ENCODE data around the gene ERC2.

Gene ERC2

GRCh38 chr3:55487381-55488241 lies 980.7 kb downstream of the ERC2 start:
- DNase-seq (ENCODE audit: low spot score): no peak

DNA sequence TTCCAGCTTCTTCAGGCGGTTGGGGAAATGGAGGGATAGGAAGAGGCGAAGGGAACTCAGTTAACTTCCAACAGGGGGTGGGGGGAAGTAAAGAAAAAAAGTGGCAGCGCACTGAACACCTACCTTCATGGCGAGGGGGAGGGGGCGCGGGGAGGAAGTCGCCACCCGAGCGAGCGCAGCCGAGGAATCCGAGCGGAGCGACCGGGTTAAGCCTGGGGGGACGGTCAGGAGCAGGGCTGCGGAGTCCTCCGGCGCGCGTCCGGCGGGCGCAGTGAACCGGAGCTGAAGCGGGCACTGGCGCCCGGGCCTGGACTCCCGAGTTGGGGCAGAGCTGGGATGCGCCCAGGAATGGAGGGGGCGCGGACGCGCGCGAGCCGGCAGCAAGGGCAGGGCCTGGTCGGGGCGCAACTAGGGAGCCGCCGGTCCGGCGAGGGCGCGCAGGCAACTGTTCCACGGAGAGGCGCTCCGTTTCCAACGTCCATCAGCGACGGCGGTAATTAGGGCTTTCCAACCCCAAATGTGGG lies 981.3 kb downstream of the ERC2 start, which contains the start of gene WNT5A:
Gene WNT5A, minus strand, starts transcription at position 450 of the 524 bp plus-strand sequence. Its CDS starts 321 bp downstream, at position 129.
- no peak for DNase-seq (ENCODE audit: low spot score)

GRCh38 chr3:55486101-55486856 lies 982.0 kb downstream of the ERC2 start:
- no peak for DNase-seq (ENCODE audit: low spot score)

- no peak for DNase-seq (ENCODE audit: low spot score)
These were observed 983.2 kb downstream of the ERC2 start for GRCh38 chr3:55484801-55485791.

GRCh38 chr3:55484191-55484689 lies 984.0 kb downstream of the ERC2 start:
- DNase-seq (ENCODE audit: low spot score): no peak

DNA sequence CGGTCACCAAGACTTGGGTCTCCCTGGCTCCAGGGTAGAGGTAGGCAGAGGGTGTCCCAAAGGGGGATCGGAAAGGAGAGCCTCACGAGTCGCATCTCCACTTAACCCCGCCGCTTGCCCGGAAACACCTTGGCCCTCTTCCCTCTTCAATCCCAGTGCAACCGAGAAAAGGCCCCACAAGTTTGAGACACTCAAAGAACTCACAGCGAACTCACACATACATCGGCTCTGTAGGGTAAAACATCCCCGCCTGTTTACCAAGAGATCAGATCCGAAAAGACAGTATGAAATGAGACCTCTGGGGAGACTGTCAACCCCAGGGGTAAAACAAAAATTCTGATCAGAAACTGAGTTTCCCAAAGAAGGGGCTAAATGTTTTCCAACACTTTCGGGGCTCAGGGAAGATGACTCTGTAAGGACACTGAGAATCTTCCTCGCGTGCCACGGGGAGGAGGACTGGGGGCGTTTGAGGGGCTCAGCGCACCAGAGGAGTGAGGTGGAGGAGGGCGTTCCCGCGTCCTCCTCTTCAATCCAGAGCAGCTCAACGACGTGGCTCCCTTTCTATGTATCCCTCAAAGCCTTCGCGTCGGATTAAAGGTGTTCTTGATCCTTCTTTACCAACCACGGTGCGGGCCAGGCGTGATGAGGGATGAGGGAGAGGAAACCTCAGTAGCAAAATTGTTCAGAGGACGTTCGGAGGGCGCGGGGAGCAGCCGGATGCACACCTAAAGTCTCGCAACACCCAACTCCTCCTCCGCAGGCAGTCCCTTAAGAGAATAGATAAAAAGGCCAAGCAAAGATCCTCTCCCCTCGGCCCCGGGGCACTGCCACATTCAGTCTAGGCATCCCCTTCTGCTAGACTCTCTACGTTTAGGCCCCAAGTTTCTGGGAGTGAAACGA lies 984.8 kb downstream of the ERC2 start:
- DNase-seq (ENCODE audit: low spot score): no peak

DNA sequence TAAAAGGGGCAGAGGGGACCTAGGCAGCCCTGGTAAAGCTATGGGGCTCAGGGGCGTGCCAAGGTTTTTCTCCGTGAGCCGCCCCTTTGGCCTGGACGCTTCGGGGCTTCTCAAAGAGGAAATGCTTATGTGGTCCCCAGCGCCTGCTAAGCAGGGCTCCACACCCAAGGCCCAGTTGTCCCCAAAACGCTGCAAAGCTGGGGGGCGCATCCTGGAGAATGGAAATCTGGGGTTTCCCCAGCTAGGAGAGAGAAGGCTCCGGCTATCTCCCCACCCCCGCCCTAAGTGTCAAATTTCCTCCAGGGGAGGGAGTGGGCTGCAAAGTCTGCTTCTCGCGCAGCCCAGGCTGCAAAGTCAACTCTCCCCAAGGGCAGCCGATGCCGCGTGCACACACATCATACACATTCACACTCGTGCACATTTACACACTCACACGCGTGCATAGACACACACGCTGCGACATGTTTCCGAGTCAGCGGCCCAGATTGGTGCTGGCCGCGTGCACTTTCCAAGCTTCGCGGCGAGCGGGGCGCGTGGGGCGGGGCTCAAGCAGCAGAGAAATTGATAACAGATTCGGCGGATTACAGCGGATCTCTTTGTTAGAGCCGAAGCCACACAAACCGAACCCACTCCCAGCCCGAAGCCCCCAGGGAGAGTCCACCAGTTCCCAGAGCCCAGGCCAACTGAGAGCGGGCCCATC lies 985.6 kb downstream of the ERC2 start:
- no peak for DNase-seq (ENCODE audit: low spot score)

- no peak for DNase-seq (ENCODE audit: low spot score)
These were observed 986.3 kb downstream of the ERC2 start for GRCh38 chr3:55481744-55482495.

DNA sequence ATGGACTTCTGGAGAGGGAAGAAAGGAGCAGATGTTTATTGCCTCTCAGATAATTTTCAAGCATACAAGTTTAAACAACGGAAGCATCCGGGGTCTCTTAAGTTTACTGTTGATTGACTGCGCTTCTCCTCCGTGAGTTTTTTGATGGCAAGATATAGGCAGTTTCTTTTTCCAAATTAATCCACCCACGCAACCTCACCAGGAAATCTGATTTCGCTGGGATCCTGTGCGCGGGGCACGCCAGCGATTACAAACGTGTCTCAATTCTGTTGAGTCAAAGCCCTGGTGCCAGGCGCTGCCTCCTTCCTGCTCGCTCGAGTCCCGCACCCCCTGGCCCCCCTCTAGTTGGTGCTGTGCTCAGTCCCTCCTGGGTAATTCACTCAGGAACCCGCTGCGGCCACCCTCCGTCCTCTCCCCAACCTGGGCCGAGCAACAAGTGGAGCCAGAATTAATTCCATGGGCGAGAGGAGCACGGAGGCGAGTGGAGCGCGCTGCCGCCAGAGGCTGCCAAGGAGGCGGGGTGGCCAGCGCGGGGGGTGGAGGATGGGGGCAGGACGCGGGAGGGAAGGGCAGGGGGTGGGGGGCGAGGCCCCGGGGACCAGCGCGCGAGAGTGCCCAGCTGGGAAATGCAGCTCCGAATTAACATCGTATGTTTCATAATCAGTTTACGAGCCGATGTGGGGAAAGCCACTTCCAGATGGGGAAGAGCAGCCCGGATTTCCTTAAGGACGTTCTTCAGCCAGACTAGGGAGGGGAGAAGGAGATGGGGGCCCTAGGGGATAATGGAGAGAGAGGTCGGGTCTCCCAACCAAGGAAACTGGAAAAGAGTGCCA lies 987.1 kb downstream of the ERC2 start:
- DNase-seq (ENCODE audit: low spot score): no peak

DNA sequence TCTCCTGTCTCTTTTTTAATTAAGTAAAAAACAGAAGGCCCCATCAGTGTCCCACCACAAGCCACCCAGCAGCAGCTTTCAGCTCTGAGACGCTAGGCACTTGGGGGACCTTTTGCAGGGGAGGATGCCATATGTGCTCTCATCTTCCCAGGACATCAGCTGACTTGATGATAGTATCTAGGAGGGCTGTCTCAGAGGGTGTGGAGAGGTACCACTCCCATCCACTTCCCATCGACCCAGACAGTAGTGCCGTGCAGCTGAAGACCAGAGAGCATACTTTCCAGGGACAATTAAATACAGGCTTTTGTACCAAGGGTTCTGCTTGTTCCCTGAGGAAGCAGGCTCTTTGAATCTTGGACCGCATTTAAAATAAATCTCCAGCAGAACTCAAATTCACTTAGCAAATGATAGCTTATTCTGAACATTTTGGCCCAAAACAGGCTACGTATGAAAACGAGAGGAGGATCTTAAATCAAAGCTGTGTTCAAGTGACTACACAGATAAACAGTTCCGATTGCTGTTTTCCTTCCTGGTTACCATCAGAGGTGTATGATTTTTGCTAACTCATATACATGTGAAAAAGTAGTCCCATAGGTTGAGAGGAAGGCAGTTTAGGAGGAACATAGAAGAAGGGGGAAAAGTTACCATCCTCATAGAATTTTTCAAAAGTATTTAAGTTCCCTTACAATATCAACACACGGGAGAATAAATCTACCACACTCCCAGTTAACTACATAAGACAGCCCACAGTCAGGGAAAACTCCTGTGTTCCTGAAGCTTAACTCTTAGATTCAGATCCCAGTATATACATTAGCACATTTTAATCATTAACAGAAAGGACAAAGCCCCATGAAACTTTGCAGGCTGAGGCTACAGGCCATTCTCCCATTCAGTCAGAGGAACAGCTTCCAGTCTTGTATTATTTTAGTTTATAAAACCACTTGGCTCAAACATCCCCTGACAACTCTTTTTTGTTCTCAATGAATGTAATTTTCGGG lies 990.7 kb downstream of the ERC2 start:
- no peak for DNase-seq (ENCODE audit: low spot score)

- no peak for DNase-seq (ENCODE audit: low spot score)
These were observed 991.8 kb downstream of the ERC2 start for GRCh38 chr3:55476515-55476914.

- DNase-seq (ENCODE audit: low spot score): no peak
These were observed 994.0 kb downstream of the ERC2 start for GRCh38 chr3:55474213-55474632.

DNA sequence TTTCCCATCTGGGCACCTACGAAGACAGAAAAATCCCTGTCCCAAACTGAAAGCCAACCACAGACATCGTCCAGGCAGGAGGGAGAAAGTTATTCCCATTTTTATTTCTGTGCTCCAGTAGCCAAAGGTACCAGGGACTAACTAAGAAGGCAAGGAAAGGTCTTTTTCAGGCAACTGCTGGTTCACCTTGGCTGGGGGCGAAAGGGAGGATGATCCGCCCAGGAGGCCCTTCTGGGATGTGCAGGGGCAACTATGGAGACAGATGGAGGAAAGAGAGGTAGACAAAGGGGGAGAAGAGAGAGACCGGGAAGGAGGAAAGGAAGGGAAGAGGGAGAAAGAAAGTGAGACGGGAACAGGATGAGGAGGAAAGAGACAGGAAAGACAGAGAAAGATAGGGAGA lies 994.5 kb downstream of the ERC2 start:
- no peak for DNase-seq (ENCODE audit: low spot score)

DNA sequence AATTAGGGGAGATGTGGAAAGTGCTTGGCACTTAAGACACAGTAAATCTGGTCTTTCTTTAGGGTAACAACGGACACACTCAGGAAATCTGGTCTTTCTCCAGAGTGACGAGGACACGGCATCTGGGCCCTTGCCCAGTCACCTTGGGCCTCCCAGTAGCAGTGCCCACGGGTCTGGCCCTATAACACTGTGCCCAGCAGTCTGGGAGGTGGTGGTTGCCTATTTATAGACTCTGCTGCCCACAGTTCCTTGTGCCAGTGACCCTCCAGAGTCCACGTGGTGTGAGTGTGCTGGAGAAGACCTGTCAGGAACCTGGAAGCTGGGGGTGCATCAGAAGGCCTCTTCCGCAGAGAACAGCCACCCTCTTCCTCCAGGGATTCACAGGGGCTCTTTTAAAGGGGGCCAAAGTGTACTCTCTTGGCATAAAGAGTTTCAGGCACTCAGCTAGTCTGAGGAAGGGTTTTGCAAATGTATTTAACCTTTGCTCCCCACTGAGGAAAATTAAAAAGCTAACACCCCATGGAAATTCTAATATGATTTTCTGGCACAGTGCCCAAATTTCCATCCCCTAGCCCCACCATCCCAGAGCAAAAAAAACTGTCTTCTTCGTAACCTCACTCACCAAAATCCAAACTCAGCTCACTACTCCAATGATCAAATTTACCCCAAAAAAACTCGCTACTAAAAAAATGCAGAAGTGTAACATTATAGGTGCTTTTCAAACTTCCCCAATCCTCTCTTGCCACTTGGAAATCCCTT lies 996.6 kb downstream of the ERC2 start:
- no peak for DNase-seq (ENCODE audit: low spot score)

- no peak for DNase-seq (ENCODE audit: low spot score)
These were observed 997.2 kb downstream of the ERC2 start for GRCh38 chr3:55471084-55471483.

- DNase-seq (ENCODE audit: low spot score): no peak
These were observed 998.2 kb downstream of the ERC2 start for GRCh38 chr3:55469957-55470526.

All from hematopoietic multipotent progenitor cell treated with erythropoietin and hydrocortisone succinate and interleukin-3 and kit ligand, for 17 days (in vitro differentiated cells).